PC-9 (cell line): ENCODE data around the gene CAPZB.

Source experiments
- EZH2 ChIP-seq: fragments of 200-600 bp; sonication (generic); IDR thresholded peaks from 2 replicates; pipeline ENCODE4 v1.8.0; 2017; ENCODE audit warnings: antibody characterized with exemption, low read depth
- TF ChIP-seq, protein P1 (sequence below): fragments of 200-600 bp; sonication (generic); conservative IDR thresholded peaks from 2 replicates; pipeline ENCODE4 v1.6.1; 2017; ENCODE audit warnings: mixed run types, antibody characterized with exemption, mild to moderate bottlenecking, moderate library complexity

DNA sequence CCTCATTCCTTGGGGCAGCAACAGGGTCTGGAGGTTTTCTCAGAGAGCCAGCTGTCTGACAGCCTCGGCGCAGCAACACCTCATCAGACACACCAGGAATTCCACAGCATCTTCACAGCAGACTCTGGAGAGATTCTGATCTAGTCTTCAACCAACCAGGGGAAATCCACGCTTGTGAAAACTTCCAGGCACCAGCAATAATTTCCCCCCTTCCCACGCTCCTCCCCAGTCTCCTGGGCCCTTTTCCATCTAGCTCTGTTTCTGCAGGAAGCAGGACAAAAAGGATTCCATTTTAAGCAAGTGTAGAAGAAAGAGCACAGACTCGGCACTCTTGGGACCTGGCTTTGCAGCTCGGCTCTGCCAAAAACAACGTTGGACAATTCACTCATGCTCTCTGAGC is 44.3 kb upstream of the CAPZB start:
- TF ChIP-seq, protein P1, sequence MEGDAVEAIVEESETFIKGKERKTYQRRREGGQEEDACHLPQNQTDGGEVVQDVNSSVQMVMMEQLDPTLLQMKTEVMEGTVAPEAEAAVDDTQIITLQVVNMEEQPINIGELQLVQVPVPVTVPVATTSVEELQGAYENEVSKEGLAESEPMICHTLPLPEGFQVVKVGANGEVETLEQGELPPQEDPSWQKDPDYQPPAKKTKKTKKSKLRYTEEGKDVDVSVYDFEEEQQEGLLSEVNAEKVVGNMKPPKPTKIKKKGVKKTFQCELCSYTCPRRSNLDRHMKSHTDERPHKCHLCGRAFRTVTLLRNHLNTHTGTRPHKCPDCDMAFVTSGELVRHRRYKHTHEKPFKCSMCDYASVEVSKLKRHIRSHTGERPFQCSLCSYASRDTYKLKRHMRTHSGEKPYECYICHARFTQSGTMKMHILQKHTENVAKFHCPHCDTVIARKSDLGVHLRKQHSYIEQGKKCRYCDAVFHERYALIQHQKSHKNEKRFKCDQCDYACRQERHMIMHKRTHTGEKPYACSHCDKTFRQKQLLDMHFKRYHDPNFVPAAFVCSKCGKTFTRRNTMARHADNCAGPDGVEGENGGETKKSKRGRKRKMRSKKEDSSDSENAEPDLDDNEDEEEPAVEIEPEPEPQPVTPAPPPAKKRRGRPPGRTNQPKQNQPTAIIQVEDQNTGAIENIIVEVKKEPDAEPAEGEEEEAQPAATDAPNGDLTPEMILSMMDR: no peak
- TF ChIP-seq EZH2: no peak
